ENCODE measurements around the gene SEMA7A. TPM values are rescaled to one million over a fixed set of nuclear protein-coding genes. Genes with fewer than 3 reads are reported as not detected.

The SEMA7A gene
- total and polyA plus RNA-seq, 9 of the 15 experiments (the other 6 are each of a cell fraction or from before 2014, with no cell fraction given), result 0.04 to 8.2 (median 5.4) TPM; not detected in 1

- TF ChIP-seq, protein P1, sequence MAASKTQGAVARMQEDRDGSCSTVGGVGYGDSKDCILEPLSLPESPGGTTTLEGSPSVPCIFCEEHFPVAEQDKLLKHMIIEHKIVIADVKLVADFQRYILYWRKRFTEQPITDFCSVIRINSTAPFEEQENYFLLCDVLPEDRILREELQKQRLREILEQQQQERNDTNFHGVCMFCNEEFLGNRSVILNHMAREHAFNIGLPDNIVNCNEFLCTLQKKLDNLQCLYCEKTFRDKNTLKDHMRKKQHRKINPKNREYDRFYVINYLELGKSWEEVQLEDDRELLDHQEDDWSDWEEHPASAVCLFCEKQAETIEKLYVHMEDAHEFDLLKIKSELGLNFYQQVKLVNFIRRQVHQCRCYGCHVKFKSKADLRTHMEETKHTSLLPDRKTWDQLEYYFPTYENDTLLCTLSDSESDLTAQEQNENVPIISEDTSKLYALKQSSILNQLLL (CRISPR knock-in tag; IDR thresholded peaks at IDR 0.05; ENCODE audit: borderline replicate concordance), result no peak
- TF ChIP-seq NCOA4 (IDR thresholded peaks at IDR 0.05; ENCODE audit: partially characterized antibody) (no peak), RBM39 (optimal IDR thresholded peaks at IDR 0.05; ENCODE audit: low read depth, low read length) (no peak), FOSL1 (tag; conservative IDR thresholded peaks at IDR 0.05) (0 out of 2 replicates have a peak, but pooled peaks have one; percentile 18), NR2F6 (CRISPR knock-in tag; IDR thresholded peaks at IDR 0.05) (no peak), SUPT5H (IDR thresholded peaks at IDR 0.05) (no peak), JUND (IDR thresholded peaks at IDR 0.05; ENCODE audit: borderline replicate concordance, low read depth, low read length) (0 out of 2 replicates have a peak, but pooled peaks have one; percentile 7), JUND (tag; IDR thresholded peaks at IDR 0.05; ENCODE audit: borderline replicate concordance, low read depth, low read length) (no peak; the same call in 2 of the 3 replicates), POLR3A (IDR thresholded peaks at IDR 0.05; ENCODE audit: borderline replicate concordance, extremely low read depth, insufficient read depth, insufficient read length) (no peak), EWSR1 (IDR thresholded peaks at IDR 0.05; ENCODE audit: borderline replicate concordance, low read depth, partially characterized antibody) (no peak), ZBTB43 (CRISPR knock-in tag; IDR thresholded peaks at IDR 0.05) (no peak), IFI16 (CRISPR knock-in tag; IDR thresholded peaks at IDR 0.05) (no peak), JUN (IDR thresholded peaks at IDR 0.05; ENCODE audit: borderline replicate concordance, low read depth, low read length) (no peak), JUN (CRISPR knock-in tag; IDR thresholded peaks at IDR 0.05; ENCODE audit: borderline replicate concordance) (no peak), TEAD4 (IDR thresholded peaks at IDR 0.05; ENCODE audit: low read length) (peak; percentile 58; the same call in 1 of the 2 replicates), TEAD4 (CRISPR knock-in tag; IDR thresholded peaks at IDR 0.05; ENCODE audit: borderline replicate concordance) (no peak), ZNF551 (CRISPR knock-in tag; IDR thresholded peaks at IDR 0.05) (no peak), SOX6 (IDR thresholded peaks at IDR 0.05) (0 out of 2 replicates have a peak, but pooled peaks have one; percentile 29), NFATC3 (IDR thresholded peaks at IDR 0.05) (no peak)
- TF ChIP-seq, protein P2, sequence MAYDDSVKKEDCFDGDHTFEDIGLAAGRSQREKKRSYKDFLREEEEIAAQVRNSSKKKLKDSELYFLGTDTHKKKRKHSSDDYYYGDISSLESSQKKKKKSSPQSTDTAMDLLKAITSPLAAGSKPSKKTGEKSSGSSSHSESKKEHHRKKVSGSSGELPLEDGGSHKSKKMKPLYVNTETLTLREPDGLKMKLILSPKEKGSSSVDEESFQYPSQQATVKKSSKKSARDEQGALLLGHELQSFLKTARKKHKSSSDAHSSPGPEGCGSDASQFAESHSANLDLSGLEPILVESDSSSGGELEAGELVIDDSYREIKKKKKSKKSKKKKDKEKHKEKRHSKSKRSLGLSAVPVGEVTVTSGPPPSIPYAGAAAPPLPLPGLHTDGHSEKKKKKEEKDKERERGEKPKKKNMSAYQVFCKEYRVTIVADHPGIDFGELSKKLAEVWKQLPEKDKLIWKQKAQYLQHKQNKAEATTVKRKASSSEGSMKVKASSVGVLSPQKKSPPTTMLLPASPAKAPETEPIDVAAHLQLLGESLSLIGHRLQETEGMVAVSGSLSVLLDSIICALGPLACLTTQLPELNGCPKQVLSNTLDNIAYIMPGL (CRISPR knock-in tag; IDR thresholded peaks at IDR 0.05), result no peak
- TF ChIP-seq, protein P3, sequence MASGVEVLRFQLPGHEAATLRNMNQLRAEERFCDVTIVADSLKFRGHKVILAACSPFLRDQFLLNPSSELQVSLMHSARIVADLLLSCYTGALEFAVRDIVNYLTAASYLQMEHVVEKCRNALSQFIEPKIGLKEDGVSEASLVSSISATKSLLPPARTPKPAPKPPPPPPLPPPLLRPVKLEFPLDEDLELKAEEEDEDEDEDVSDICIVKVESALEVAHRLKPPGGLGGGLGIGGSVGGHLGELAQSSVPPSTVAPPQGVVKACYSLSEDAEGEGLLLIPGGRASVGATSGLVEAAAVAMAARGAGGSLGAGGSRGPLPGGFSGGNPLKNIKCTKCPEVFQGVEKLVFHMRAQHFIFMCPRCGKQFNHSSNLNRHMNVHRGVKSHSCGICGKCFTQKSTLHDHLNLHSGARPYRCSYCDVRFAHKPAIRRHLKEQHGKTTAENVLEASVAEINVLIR (CRISPR knock-in tag; IDR thresholded peaks at IDR 0.05), result no peak
- TF ChIP-seq, protein P4, sequence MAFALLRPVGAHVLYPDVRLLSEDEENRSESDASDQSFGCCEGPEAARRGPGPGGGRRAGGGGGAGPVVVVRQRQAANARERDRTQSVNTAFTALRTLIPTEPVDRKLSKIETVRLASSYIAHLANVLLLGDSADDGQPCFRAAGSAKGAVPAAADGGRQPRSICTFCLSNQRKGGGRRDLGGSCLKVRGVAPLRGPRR (CRISPR knock-in tag; IDR thresholded peaks at IDR 0.05), result no peak
Observed at GRCh38 chr15:74425630-74426029, 8.1 kb downstream of the SEMA7A start (continued).

Data from K562 (cell line).